NCI-H1436 (cell line): ENCODE measurements around the gene FLYWCH1.
A peak's percentile ranks its signal among the peaks of the same experiment; 100 is the strongest.

ENCODE experiments used
- DNase-seq: peaks from one replicate; lab custom pipeline; 2025; lab: John Stamatoyannopoulos, UW

Gene FLYWCH1

GRCh38 chr16:2968738-2969544 lies 57.2 kb downstream of the FLYWCH1 start, which contains the start of gene PAQR4:
Gene PAQR4 (plus strand): TSS chr16:2969348. CDS start chr16:2969675, 327 bp downstream.
- peak; percentile 90 for DNase-seq

GRCh38 chr16:2969545-2970521 lies 58.1 kb downstream of the FLYWCH1 start:
- DNase-seq, result peak; percentile 46

- no peak for DNase-seq
Measured at GRCh38 chr16:2970563-2970962, 58.8 kb downstream of the FLYWCH1 start.

GRCh38 chr16:2971134-2971984 lies 59.6 kb downstream of the FLYWCH1 start:
- DNase-seq, result no peak

- no peak for DNase-seq
Measured at GRCh38 chr16:2971985-2972784, 60.5 kb downstream of the FLYWCH1 start.

GRCh38 chr16:2973093-2973492 lies 61.4 kb downstream of the FLYWCH1 start:
- DNase-seq, result no peak

- DNase-seq, result no peak
Measured at GRCh38 chr16:2973605-2974318, 62.0 kb downstream of the FLYWCH1 start.

- no peak for DNase-seq
Measured at GRCh38 chr16:2974319-2975056, 62.8 kb downstream of the FLYWCH1 start.

- DNase-seq, result no peak
Measured at GRCh38 chr16:2975161-2975795, 63.5 kb downstream of the FLYWCH1 start.

- DNase-seq, result no peak
Measured at GRCh38 chr16:2976201-2976600, 64.5 kb downstream of the FLYWCH1 start.

- no peak for DNase-seq
Measured at GRCh38 chr16:2976673-2977072, 64.9 kb downstream of the FLYWCH1 start.

GRCh38 chr16:2977440-2977839 lies 65.7 kb downstream of the FLYWCH1 start:
- peak; percentile 11 for DNase-seq

- DNase-seq, result peak; percentile 10
Measured at GRCh38 chr16:2979669-2980226, 68.0 kb downstream of the FLYWCH1 start.

GRCh38 chr16:2980227-2981176 lies 68.8 kb downstream of the FLYWCH1 start, which contains the start of gene PKMYT1:
Gene PKMYT1 (minus strand): TSS chr16:2980446. CDS start chr16:2979657, 789 bp downstream.
- DNase-seq, result peak; percentile 90

GRCh38 chr16:2981177-2981898 lies 69.6 kb downstream of the FLYWCH1 start:
- no peak for DNase-seq

GRCh38 chr16:2981899-2982250 lies 70.1 kb downstream of the FLYWCH1 start:
- no peak for DNase-seq

- no peak for DNase-seq
Measured at GRCh38 chr16:2982402-2982801, 70.7 kb downstream of the FLYWCH1 start.
